Right ventricle myocardium superior (tissue), 1 donor: ENCODE measurements around the gene ADGRL4. TPM values are rescaled to one million over a fixed set of nuclear protein-coding genes. Genes with fewer than 3 reads are reported as not detected.

Experiments
- ATAC-seq: fragments of 200-7000 bp; cut with Tn5 transposase; one replicate; pipeline ENCODE4 v1.9.1; 2020; ENCODE audit warnings: mild to moderate bottlenecking; ENCODE audit not compliant: poor library complexity
- DNase-seq: peaks from one replicate; pipeline ENCODE4 v3.0.0-alpha.2; 2020
- intact Hi-C: fragments of 100-400 bp; cut with DNase I; formaldehyde crosslinking; loops from one replicate; pipeline ENCODE4 v1.11.2; 2022
- total RNA-seq: library from RNA; stranded (reverse); fragmentation: NEBNext Ultra II Directional; extraction: Animal tissue kit (Norgen Biotek cat#: 25700); gene quantifications from one replicate; pipeline ENCODE4 v1.2.1, GENCODE V29; 2021
- donor health status: DM: no; HTN: yes; CAD: no; lungs with severe emphysema.

The ADGRL4 gene
- total RNA-seq, 1 donor from 2014 or later, result 18.3 TPM

GRCh38 chr1:78854556-78854955 lies 152.0 kb downstream of the ADGRL4 start:
- no peak for ATAC-seq
- intact Hi-C loops, result no loop called here
- no peak for DNase-seq

- ATAC-seq (no peak), DNase-seq (no peak)
- intact Hi-C loops, result loop anchor here (5.0 kb wide), 1 partner anchor 354 kb away; no protein-coding TSS in a partner anchor
Measured at GRCh38 chr1:78843546-78843945, 163.0 kb downstream of the ADGRL4 start.

DNA sequence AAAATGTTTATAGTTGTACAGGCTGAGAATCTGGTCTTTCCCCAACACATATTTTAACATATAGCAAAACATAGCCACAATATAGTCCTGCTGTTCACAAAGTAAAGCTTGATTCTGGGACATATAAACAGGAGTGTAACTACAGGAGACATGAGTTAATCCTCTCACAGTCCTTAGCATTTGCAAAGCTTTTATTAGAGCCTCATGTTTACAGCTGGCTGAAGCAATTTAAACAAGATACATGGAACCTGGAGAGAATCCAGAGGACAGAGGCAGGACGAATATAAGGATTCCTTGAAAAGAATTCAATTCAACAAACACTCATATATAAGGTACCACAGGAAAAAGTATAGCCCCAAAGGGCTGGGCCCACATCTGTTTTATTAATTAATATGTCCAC lies 163.4 kb downstream of the ADGRL4 start:
- intact Hi-C loops, result loop anchor here (5.0 kb wide), 1 partner anchor 354 kb away; no protein-coding TSS in a partner anchor
- ATAC-seq (no peak), DNase-seq (no peak)

- DNase-seq, result no peak
- no peak for ATAC-seq
- intact Hi-C loops, result loop anchor here (5.0 kb wide), 1 partner anchor 357 kb away; no protein-coding TSS in a partner anchor
Measured at GRCh38 chr1:78840453-78841271, 165.9 kb downstream of the ADGRL4 start.
